OCI-LY3 (cell line): Measurements from ENCODE around the gene MSX2.

Experiments used
- H2AFZ ChIP-seq: fragments of 200-600, 300-600 bp; shearing (Covaris generic); 2 replicates; pipeline ENCODE4 v1.6.0; 2014; ENCODE audit warnings: antibody characterized with exemption, low read depth, low read length
- H3K27ac ChIP-seq: fragments of 200-600, 300-600 bp; sonication (generic); 2 replicates; pipeline ENCODE4 v1.5.1; 2014; ENCODE audit warnings: mild to moderate bottlenecking, low read length, moderate library complexity, mixed read lengths
- H3K27me3 ChIP-seq: fragments of 200-600, 300-600 bp; sonication (generic); 2 replicates; pipeline ENCODE4 v1.6.1; 2014; ENCODE audit warnings: low read depth, low read length, mixed read lengths
- H3K36me3 ChIP-seq: fragments of 200-600, 300-600 bp; sonication (generic); replicated peaks from 2 replicates; pipeline ENCODE3; 2014; ENCODE audit warnings: low read depth, low read length, mixed read lengths
- H3K4me1 ChIP-seq: fragments of 300-600, 200-600 bp; sonication (generic); 2 replicates; pipeline ENCODE4 v1.6.1; 2014; ENCODE audit warnings: low read length, mixed read lengths
- H3K4me2 ChIP-seq: fragments of 200-600, 300-600 bp; sonication (generic); 2 replicates; pipeline ENCODE4 v1.6.1; 2014; ENCODE audit warnings: low read length, mixed read lengths
- H3K4me3 ChIP-seq: fragments of 300-600, 200-600 bp; sonication (generic); 2 replicates; pipeline ENCODE4 v1.5.1; 2014; ENCODE audit warnings: antibody characterized with exemption, mild to moderate bottlenecking, low read length, moderate library complexity
- H3K79me2 ChIP-seq: fragments of 300-600, 200-600 bp; shearing (Covaris generic); 2 replicates; pipeline ENCODE4 v1.6.1; 2014; ENCODE audit warnings: mild to moderate bottlenecking, low read length, mixed read lengths
- H3K9ac ChIP-seq: fragments of 300-600, 200-600 bp; shearing (Covaris generic); 2 replicates; pipeline ENCODE4 v1.6.0; 2014; ENCODE audit warnings: mild to moderate bottlenecking, low read length, moderate library complexity
- H3K9me3 ChIP-seq: fragments of 200-600, 300-600 bp; shearing (Covaris generic); 2 replicates; pipeline ENCODE4 v1.6.1; 2014; ENCODE audit warnings: low read length, mixed read lengths; ENCODE audit not compliant: insufficient read depth
- H4K20me1 ChIP-seq: fragments of 200-600, 300-600 bp; sonication (generic); 2 replicates; pipeline ENCODE4 v1.6.1; 2016; ENCODE audit warnings: low read length, mixed read lengths; ENCODE audit not compliant: insufficient read depth
- CTCF ChIP-seq: fragments of 200-600, 300-600 bp; sonication (generic); IDR thresholded peaks from 2 replicates; pipeline ENCODE4 v1.5.1; 2014; ENCODE audit warnings: antibody characterized with exemption, low read length, low read depth
- EZH2phosphoT487 ChIP-seq: fragments of 200-600 bp; shearing (Covaris generic); IDR thresholded peaks from 2 replicates; pipeline ENCODE4 v1.6.1; 2018; ENCODE audit warnings: antibody characterized with exemption, mixed run types, low read depth

MSX2 gene

GRCh38 chr5:174692381-174692780 lies 32.0 kb upstream of the MSX2 start:
- no peak overlapping the region for H2AFZ ChIP-seq
- no peaks in the 10 kb centered on the region for H3K9me3 ChIP-seq
- H3K36me3 ChIP-seq, result no peaks in the 10 kb centered on the region
- H3K9ac ChIP-seq, result no peak overlapping the region
- TF ChIP-seq CTCF, result no peak
- no peak for TF ChIP-seq EZH2phosphoT487
- H4K20me1 ChIP-seq, result no peaks in the 10 kb centered on the region
- H3K27me3 ChIP-seq, result 0 out of 2 replicates have a peak, but pooled peaks cover 7% of the 10 kb centered on the region
- no peaks in the 10 kb centered on the region for H3K4me1 ChIP-seq
- no peak overlapping the region for H3K27ac ChIP-seq
- no peak overlapping the region for H3K4me3 ChIP-seq
- no peaks in the 10 kb centered on the region for H3K79me2 ChIP-seq
- no peak overlapping the region for H3K4me2 ChIP-seq

- TF ChIP-seq EZH2phosphoT487, result no peak
- no peak for TF ChIP-seq CTCF
- no peak overlapping the region for H3K4me2 ChIP-seq
- 0 out of 2 replicates have a peak, but pooled peaks cover 7% of the 10 kb centered on the region for H3K27me3 ChIP-seq
- no peak overlapping the region for H2AFZ ChIP-seq
- no peak overlapping the region for H3K9ac ChIP-seq
- H4K20me1 ChIP-seq, result no peaks in the 10 kb centered on the region
- H3K9me3 ChIP-seq, result no peaks in the 10 kb centered on the region
- no peaks in the 10 kb centered on the region for H3K36me3 ChIP-seq
- no peaks in the 10 kb centered on the region for H3K79me2 ChIP-seq
- H3K27ac ChIP-seq, result no peak overlapping the region
- H3K4me3 ChIP-seq, result no peak overlapping the region
- no peaks in the 10 kb centered on the region for H3K4me1 ChIP-seq
Observed at GRCh38 chr5:174692982-174693422, 31.4 kb upstream of the MSX2 start.

- H3K36me3 ChIP-seq, result no peaks in the 10 kb centered on the region
- no peak overlapping the region for H3K27ac ChIP-seq
- no peak overlapping the region for H3K4me2 ChIP-seq
- no peak overlapping the region for H2AFZ ChIP-seq
- H3K27me3 ChIP-seq, result 0 out of 2 replicates have a peak, but pooled peaks cover 7% of the 10 kb centered on the region
- no peaks in the 10 kb centered on the region for H3K79me2 ChIP-seq
- H3K9me3 ChIP-seq, result no peaks in the 10 kb centered on the region
- no peak overlapping the region for H3K4me3 ChIP-seq
- no peak overlapping the region for H3K9ac ChIP-seq
- H4K20me1 ChIP-seq, result no peaks in the 10 kb centered on the region
- no peak for TF ChIP-seq EZH2phosphoT487
- no peak for TF ChIP-seq CTCF
- H3K4me1 ChIP-seq, result no peaks in the 10 kb centered on the region
Observed at GRCh38 chr5:174693697-174694385, 30.5 kb upstream of the MSX2 start.

- Histone ChIP-seq H3K79me2 (no peaks in the 10 kb centered on the region), H3K9ac (no peak overlapping the region), H4K20me1 (no peaks in the 10 kb centered on the region), H3K4me3 (no peak overlapping the region), H3K4me2 (no peak overlapping the region), H3K9me3 (no peaks in the 10 kb centered on the region), H3K36me3 (no peaks in the 10 kb centered on the region), H3K4me1 (no peaks in the 10 kb centered on the region), H2AFZ (no peak overlapping the region), H3K27me3 (0 out of 2 replicates have a peak, but pooled peaks cover 7% of the 10 kb centered on the region), H3K27ac (no peak overlapping the region)
- TF ChIP-seq EZH2phosphoT487 (no peak), CTCF (no peak)
Observed at GRCh38 chr5:174694611-174695010, 29.8 kb upstream of the MSX2 start.
